NCI-H1092 treated with DMSO at 0.1 percent for 48 hours (cell line): Measurements from ENCODE around the gene SPR.

Experiments
- DNase-seq: peaks from one replicate; lab custom pipeline; 2025; lab: John Stamatoyannopoulos, UW

Gene SPR

GRCh38 chr2:72887032-72887739 is at the start of gene SPR:
Gene SPR, plus strand, starts transcription at chr2:72887408. Its CDS starts 25 bp downstream, at chr2:72887433.
- peak; percentile 67 for DNase-seq

GRCh38 chr2:72840066-72840465 is 47.1 kb upstream of the SPR start:
- no peak for DNase-seq

- DNase-seq = no peak
Observed at GRCh38 chr2:72841462-72842125, 45.6 kb upstream of the SPR start.

- DNase-seq = no peak
Observed at GRCh38 chr2:72843301-72843700, 43.9 kb upstream of the SPR start.

GRCh38 chr2:72846171-72847095 is 40.8 kb upstream of the SPR start:
- DNase-seq = no peak

GRCh38 chr2:72847534-72848315 is 39.5 kb upstream of the SPR start:
- DNase-seq = no peak

- no peak for DNase-seq
Observed at GRCh38 chr2:72848436-72849137, 38.6 kb upstream of the SPR start.

- no peak for DNase-seq
Observed at GRCh38 chr2:72849138-72849462, 38.1 kb upstream of the SPR start.

- DNase-seq = no peak
Observed at GRCh38 chr2:72851333-72851732, 35.9 kb upstream of the SPR start.

- DNase-seq = peak; percentile 22
Observed at GRCh38 chr2:72859831-72860262, 27.4 kb upstream of the SPR start.

GRCh38 chr2:72862239-72862988 is 24.8 kb upstream of the SPR start:
- DNase-seq = peak; percentile 70

- no peak for DNase-seq
Observed at GRCh38 chr2:72863046-72863445, 24.2 kb upstream of the SPR start.

GRCh38 chr2:72864500-72864899 is 22.7 kb upstream of the SPR start:
- no peak for DNase-seq

- no peak for DNase-seq
Observed at GRCh38 chr2:72871060-72871459, 16.1 kb upstream of the SPR start.

GRCh38 chr2:72871880-72872279 is 15.3 kb upstream of the SPR start:
- no peak for DNase-seq

GRCh38 chr2:72883356-72883962 is 3.7 kb upstream of the SPR start:
- DNase-seq = no peak

GRCh38 chr2:72886505-72887031 is 640 bp upstream of the SPR start:
- peak; percentile 28 for DNase-seq

GRCh38 chr2:72887740-72888437 is 681 bp downstream of the SPR start:
- DNase-seq = peak; percentile 74
